H1 (cell line): ENCODE data around the gene UNC80. TPM values are rescaled to one million over a fixed set of nuclear protein-coding genes. Genes with fewer than 3 reads are reported as not detected.

Source experiments
- CTCF ChIA-PET: fragments of 300-600 bp; sonication (Branson Sonifier 250); formaldehyde crosslinking; loops from one replicate; lab custom pipeline; 2021; ENCODE audit not compliant: partially characterized antibody; lab: Charles Lee
- POLR2A ChIA-PET: fragments of 300-600 bp; sonication (Branson Sonifier 250); formaldehyde crosslinking; loops from one replicate; lab custom pipeline; 2021; ENCODE audit warnings: inconsistent platforms; ENCODE audit not compliant: partially characterized antibody; lab: Charles Lee
- DNase-seq, 2 experiments: peaks; one replicate each; pipeline versions ENCODE4 v3.0.0 to v3.0.0-alpha.2; 2010 to 2022; ENCODE audit warnings: low spot score in 2 of 2, low read depth in 1 of 2, mixed read lengths in 1 of 2
- FAIRE-seq: peaks from 2 replicates; lab custom pipeline; 2011; peaks lifted over from hg19 to GRCh38; lab: Jason Lieb, UNC
- H2AFZ ChIP-seq: 2 replicates; pipeline ENCODE4 v1.8.1; 2012; ENCODE audit warnings: low read length, inconsistent platforms
- H2AK5ac ChIP-seq: 2 replicates; pipeline ENCODE4 v1.6.1; 2013; ENCODE audit warnings: low read depth, low read length
- H2BK120ac ChIP-seq: replicated peaks from 2 replicates; pipeline ENCODE3; 2013; ENCODE audit warnings: low read depth, low read length, inconsistent platforms
- H2BK12ac ChIP-seq: 2 replicates; pipeline ENCODE4 v1.6.1; 2013; ENCODE audit warnings: low read depth, low read length
- H2BK15ac ChIP-seq: 2 replicates; pipeline ENCODE4 v1.6.1; 2013; ENCODE audit warnings: low read length
- H2BK20ac ChIP-seq: 2 replicates; pipeline ENCODE4 v1.6.1; 2013; ENCODE audit warnings: low read length
- H2BK5ac ChIP-seq: 2 replicates; pipeline ENCODE4 v1.6.1; 2013; ENCODE audit warnings: low read depth, low read length
- H3K14ac ChIP-seq: 2 replicates; pipeline ENCODE4 v1.6.1; 2013; ENCODE audit warnings: inconsistent platforms; ENCODE audit not compliant: insufficient read length
- H3K18ac ChIP-seq: 2 replicates; pipeline ENCODE4 v1.6.1; 2013; ENCODE audit warnings: low read length; ENCODE audit errors: extremely low read depth
- H3K23ac ChIP-seq: 2 replicates; pipeline ENCODE4 v1.6.1; 2013; ENCODE audit warnings: inconsistent platforms; ENCODE audit not compliant: insufficient read length
- H3K23me2 ChIP-seq: 2 replicates; pipeline ENCODE4 v1.6.1; 2013; ENCODE audit warnings: low read depth, low read length
- H3K27ac ChIP-seq: 2 replicates; pipeline ENCODE4 v1.6.1; 2011; ENCODE audit warnings: low read depth, low read length, inconsistent platforms
- H3K27me3 ChIP-seq, 4 experiments: replicated peaks in 1 of 4; 1 replicate in 1 of 4; 2 replicates in 3 of 4; pipeline versions ENCODE4 v1.6.1 to v1.8.1; 2011 to 2013; ENCODE audit warnings: low read length in 3 of 4, mild to moderate bottlenecking in 3 of 4, inconsistent platforms in 2 of 4, mixed read lengths in 2 of 4, moderate library complexity in 1 of 4; ENCODE audit not compliant: control insufficient read depth in 3 of 4, insufficient read depth in 3 of 4; ENCODE audit errors: extremely low read depth in 1 of 4
- H3K36me3 ChIP-seq, 4 experiments: 2 replicates each; pipeline versions ENCODE4 v1.6.1 to v1.8.1; 2011 to 2013; ENCODE audit warnings: mild to moderate bottlenecking in 4 of 4, low read length in 3 of 4, moderate library complexity in 2 of 4, control low read depth in 1 of 4, inconsistent platforms in 1 of 4; ENCODE audit not compliant: insufficient read depth in 4 of 4, control insufficient read depth in 2 of 4
- H3K4ac ChIP-seq: replicated peaks from 2 replicates; pipeline ENCODE3; 2013; ENCODE audit warnings: low read length, low read depth, mixed read lengths, inconsistent platforms; ENCODE audit not compliant: insufficient read length
- H3K4me1 ChIP-seq, 4 experiments: replicated peaks in 1 of 4; 1 replicate in 1 of 4; 2 replicates in 3 of 4; pipeline versions ENCODE4 v1.6.1 to v1.8.1; 2011 to 2013; ENCODE audit warnings: low read length in 3 of 4, inconsistent platforms in 2 of 4, mixed read lengths in 1 of 4; ENCODE audit not compliant: insufficient read depth in 4 of 4, control insufficient read depth in 3 of 4
- H3K4me2 ChIP-seq, 2 experiments: 2 replicates each; pipeline versions ENCODE4 v1.6.1 to v1.8.1; 2011 to 2013; ENCODE audit warnings: low read depth in 2 of 2, low read length in 2 of 2, control low read depth in 1 of 2, inconsistent platforms in 1 of 2, mild to moderate bottlenecking in 1 of 2; ENCODE audit not compliant: insufficient read depth in 1 of 2
- H3K4me3 ChIP-seq, 4 experiments: fragments of 200-600, 300-600 bp in 1 of 4; sonication (generic), shearing (Covaris generic), sonication (Bioruptor Twin) in 1 of 4; 2 replicates each; pipeline versions ENCODE4 v1.5.1 to v1.8.1; 2011 to 2016; ENCODE audit warnings: low read length in 4 of 4, low read depth in 3 of 4, control low read depth in 2 of 4, inconsistent platforms in 2 of 4, mild to moderate bottlenecking in 2 of 4, mixed read lengths in 1 of 4, moderate library complexity in 1 of 4; ENCODE audit not compliant: insufficient read depth in 2 of 4; ENCODE audit errors: extremely low read depth in 1 of 4
- H3K56ac ChIP-seq: replicated peaks from 2 replicates; pipeline ENCODE3; 2013; ENCODE audit warnings: low read depth, mild to moderate bottlenecking, mixed read lengths, low read length, inconsistent platforms; ENCODE audit not compliant: insufficient read length
- H3K79me1 ChIP-seq: 2 replicates; pipeline ENCODE4 v1.6.1; 2013; ENCODE audit warnings: low read depth, low read length, control low read depth
- H3K79me2 ChIP-seq, 2 experiments: 2 replicates each; pipeline versions ENCODE4 v1.6.1 to v1.8.1; 2012 to 2013; ENCODE audit warnings: low read length in 2 of 2, mild to moderate bottlenecking in 2 of 2, inconsistent platforms in 1 of 2; ENCODE audit not compliant: insufficient read depth in 2 of 2, control insufficient read depth in 1 of 2
- H3K9ac ChIP-seq, 4 experiments: replicated peaks in 1 of 4; 1 replicate in 1 of 4; 2 replicates in 3 of 4; pipeline versions ENCODE4 v1.6.1 to v1.8.1; 2011 to 2013; ENCODE audit warnings: low read depth in 3 of 4, low read length in 3 of 4, control low read depth in 2 of 4, mild to moderate bottlenecking in 2 of 4, moderate library complexity in 2 of 4, inconsistent platforms in 1 of 4; ENCODE audit errors: extremely low read depth in 1 of 4
- H3K9me3 ChIP-seq, 2 experiments: 2 replicates each; pipeline versions ENCODE4 v1.6.1 to v1.8.1; 2012 to 2013; ENCODE audit warnings: mild to moderate bottlenecking in 2 of 2, moderate library complexity in 2 of 2, control low read depth in 1 of 2, inconsistent platforms in 1 of 2, low read depth in 1 of 2, low read length in 1 of 2, mixed read lengths in 1 of 2; ENCODE audit not compliant: insufficient read depth in 2 of 2
- H4K20me1 ChIP-seq, 2 experiments: replicated peaks in 1 of 2; 2 replicates each; pipeline versions ENCODE3 to v1.8.1; 2011 to 2013; ENCODE audit warnings: inconsistent platforms in 2 of 2, low read length in 2 of 2, mild to moderate bottlenecking in 1 of 2; ENCODE audit not compliant: insufficient read depth in 2 of 2, control insufficient read depth in 1 of 2
- H4K5ac ChIP-seq: 2 replicates; pipeline ENCODE4 v1.6.1; 2013; ENCODE audit warnings: low read length, low read depth, mixed read lengths, inconsistent platforms; ENCODE audit not compliant: insufficient read length
- H4K8ac ChIP-seq: 2 replicates; pipeline ENCODE4 v1.8.0; 2013; ENCODE audit warnings: mild to moderate bottlenecking, moderate library complexity, low read length, inconsistent platforms; ENCODE audit not compliant: insufficient read depth; ENCODE audit errors: extremely low read depth
- H4K91ac ChIP-seq: replicated peaks from 2 replicates; pipeline ENCODE3; 2013; ENCODE audit warnings: low read length, mixed read lengths, inconsistent platforms; ENCODE audit not compliant: insufficient read length
- CBX8 ChIP-seq: fragments of 300-800, 300-1000 bp; sonication (generic); IDR thresholded peaks from 2 replicates; pipeline ENCODE4 v1.7.1; 2016; ENCODE audit warnings: low read depth, low read length, borderline replicate concordance
- CREB1 ChIP-seq: IDR thresholded peaks from 2 replicates; pipeline ENCODE4 v1.6.1; 2012; ENCODE audit warnings: inconsistent platforms
- GTF2F1 ChIP-seq: IDR thresholded peaks from 2 replicates; pipeline ENCODE4 v1.6.1; 2012; ENCODE audit warnings: low read depth, low read length, improper control_type of control experiment, borderline replicate concordance
- NANOG ChIP-seq: IDR thresholded peaks from 2 replicates; pipeline ENCODE4 v1.6.1; 2011; ENCODE audit warnings: low read length, low read depth, mild to moderate bottlenecking, inconsistent platforms; ENCODE audit not compliant: insufficient read depth, poor library complexity, severe bottlenecking
- POLR2A ChIP-seq, 2 experiments: IDR thresholded peaks; 1 replicate in 1 of 2; 2 replicates in 1 of 2; pipeline ENCODE4 v1.6.1; 2011; ENCODE audit warnings: low read depth in 2 of 2, low read length in 2 of 2, mild to moderate bottlenecking in 2 of 2; ENCODE audit errors: control extremely low read depth in 1 of 2
- RNF2 ChIP-seq: fragments of 200-900, 300-1000 bp; sonication (generic); IDR thresholded peaks from 2 replicates; pipeline ENCODE4 v1.7.1; 2016; ENCODE audit warnings: borderline replicate concordance, low read depth, mild to moderate bottlenecking, antibody characterized with exemption, low read length; ENCODE audit not compliant: poor library complexity, severe bottlenecking; ENCODE audit errors: missing control alignments
- SIN3A ChIP-seq, 2 experiments: IDR thresholded peaks in 1 of 2; conservative IDR thresholded peaks in 1 of 2; 2 replicates each; pipeline ENCODE4 v1.6.1; 2011 to 2012; ENCODE audit warnings: low read length in 2 of 2, improper control_type of control experiment in 1 of 2, low read depth in 1 of 2, mild to moderate bottlenecking in 1 of 2
- SP1 ChIP-seq: IDR thresholded peaks from 2 replicates; pipeline ENCODE4 v1.6.1; 2011; ENCODE audit warnings: low read depth, low read length
- SRF ChIP-seq: IDR thresholded peaks from 2 replicates; pipeline ENCODE4 v1.6.1; 2011; ENCODE audit warnings: mild to moderate bottlenecking, low read depth, low read length, moderate library complexity
- TAF1 ChIP-seq: IDR thresholded peaks from 2 replicates; pipeline ENCODE4 v1.6.1; 2011; ENCODE audit warnings: mild to moderate bottlenecking, low read depth, low read length
- TBP ChIP-seq: IDR thresholded peaks from 2 replicates; pipeline ENCODE4 v1.6.1; 2011; ENCODE audit warnings: low read depth, low read length, improper control_type of control experiment
- TEAD4 ChIP-seq: IDR thresholded peaks from 2 replicates; pipeline ENCODE4 v1.6.1; 2012; ENCODE audit warnings: low read depth, low read length, inconsistent platforms, mixed read lengths
- WGBS, 2 experiments: shearing (Covaris generic) in 1 of 2; methylation state at CpG; one replicate each; pipeline versions ENCODE4 v1.1.6 to v1.1.7; 2013 to 2015; ENCODE audit warnings: low lambda C conversion rate in 2 of 2, mixed read lengths in 2 of 2, inconsistent platforms in 1 of 2, low coverage in 1 of 2, missing lambda C conversion rate in 1 of 2; ENCODE audit not compliant: insufficient replicate concordance in 2 of 2, insufficient coverage in 1 of 2, insufficient read length in 1 of 2; ENCODE audit errors: extremely low coverage in 1 of 2, missing lambda C conversion rate in 1 of 2; 5-methylcytosine and 5-hydroxymethylcytosine counted together
- polyA plus RNA-seq, 7 experiments: library from polyadenylated mRNA; depleted of rRNA in 3 of 7; stranded (reverse) in 5 of 7; unstranded in 2 of 7; fragments of >200 nt in 5 of 7; fragments of 200-250 nt in 2 of 7; gene quantifications; 1 replicate in 5 of 7; 2 replicates in 1 of 7; 4 replicates in 1 of 7; pipeline versions ENCODE4 v1.2.1 to v1.2.3, GENCODE V29; 2011 to 2013; ENCODE audit warnings: missing spikeins in 2 of 7, mixed read lengths in 2 of 7
- total RNA-seq: library from RNA; stranded (reverse); fragmentation: NEBNext Ultra II Directional; extraction: Animal tissue kit (Norgen Biotek cat#: 25700); gene quantifications from 2 replicates; pipeline ENCODE4 v1.2.1, GENCODE V29; 2021

The UNC80 gene
- total and polyA plus RNA-seq, 2 of the 8 experiments (the other 6 are each of a cell fraction or from before 2014, with no cell fraction given) = 0.53 to 0.56 TPM

- H3K79me2 ChIP-seq = no peaks in the 10 kb centered on the region
- TF ChIP-seq SIN3A (conservative IDR thresholded peaks at IDR 0.05 in 1 of 2, IDR thresholded peaks at IDR 0.05 in 1 of 2; ENCODE audit: low read depth in 1 of 2, low read length in 2 of 2) = no peak
- no peak for TF ChIP-seq POLR2A (IDR thresholded peaks at IDR 0.05; ENCODE audit: control extremely low read depth in 1 of 2, low read depth in 2 of 2, low read length in 2 of 2)
- no peak for TF ChIP-seq TAF1
- TF ChIP-seq SP1 = no peak
- no peak for TF ChIP-seq CREB1
- no peak for TF ChIP-seq GTF2F1
- TF ChIP-seq CBX8 = no peak
- no peak for TF ChIP-seq TEAD4
- TF ChIP-seq RNF2 = no peak
- TF ChIP-seq SRF = no peak
- TF ChIP-seq NANOG = no peak
- TF ChIP-seq TBP = no peak
- TF ChIP-seq, all 59 proteins: peak for 0
- WGBS, 2 experiments = 90% methylated on average over 2 of the region's 2 CpGs; no CpG with 5 or more reads in 1 of the 2 experiments
- Histone ChIP-seq H3K23me2 (no peaks in the 10 kb centered on the region), H2BK12ac (no peak overlapping the region), H3K79me1 (no peaks in the 10 kb centered on the region), H4K20me1 (no peaks in the 10 kb centered on the region), H3K4ac (no peak overlapping the region), H4K91ac (no peak overlapping the region), H2BK20ac (no peak overlapping the region), H2BK120ac (no peak overlapping the region), H3K9ac (no peak overlapping the region), H3K9me3 (0 out of 4 replicates have a peak, but pooled peaks cover 0 to 5% of the 10 kb centered on the region in 2 experiments), H3K27me3 (no peaks in the 10 kb centered on the region), H3K4me1 (peaks cover 0 to 3% (median 0%) of the 10 kb centered on the region in 4 experiments; a peak in 2 of 7 replicates), H2BK15ac (no peak overlapping the region), H3K4me3 (no peak overlapping the region), H3K56ac (no peak overlapping the region), H2BK5ac (no peak overlapping the region), H3K14ac (no peak overlapping the region), H3K23ac (no peak overlapping the region), H3K4me2 (no peak overlapping the region), H4K8ac (no peak overlapping the region), H3K27ac (no peak overlapping the region), H2AFZ (no peak overlapping the region), H3K36me3 (no peaks in the 10 kb centered on the region), H3K18ac (no peak overlapping the region), H4K5ac (no peak overlapping the region), H2AK5ac (no peak overlapping the region)
- POLR2A ChIA-PET = no interaction called here
- CTCF ChIA-PET = interaction anchor here (0.6 to 1.6 kb wide), 2 partner anchors 38 to 63 kb away, joined by 3 to 4 read pairs; no protein-coding TSS in a partner anchor
- DNase-seq (no peak), FAIRE-seq (no peak)
Measured at GRCh38 chr2:209870067-209870466, 98.4 kb downstream of the UNC80 start.
